ENCODE results near the gene KLB. TPM values are rescaled to one million over a fixed set of nuclear protein-coding genes. Genes with fewer than 3 reads are reported as not detected.

Gene KLB
- polyA plus RNA-seq, 3 donors = not detected

DNA sequence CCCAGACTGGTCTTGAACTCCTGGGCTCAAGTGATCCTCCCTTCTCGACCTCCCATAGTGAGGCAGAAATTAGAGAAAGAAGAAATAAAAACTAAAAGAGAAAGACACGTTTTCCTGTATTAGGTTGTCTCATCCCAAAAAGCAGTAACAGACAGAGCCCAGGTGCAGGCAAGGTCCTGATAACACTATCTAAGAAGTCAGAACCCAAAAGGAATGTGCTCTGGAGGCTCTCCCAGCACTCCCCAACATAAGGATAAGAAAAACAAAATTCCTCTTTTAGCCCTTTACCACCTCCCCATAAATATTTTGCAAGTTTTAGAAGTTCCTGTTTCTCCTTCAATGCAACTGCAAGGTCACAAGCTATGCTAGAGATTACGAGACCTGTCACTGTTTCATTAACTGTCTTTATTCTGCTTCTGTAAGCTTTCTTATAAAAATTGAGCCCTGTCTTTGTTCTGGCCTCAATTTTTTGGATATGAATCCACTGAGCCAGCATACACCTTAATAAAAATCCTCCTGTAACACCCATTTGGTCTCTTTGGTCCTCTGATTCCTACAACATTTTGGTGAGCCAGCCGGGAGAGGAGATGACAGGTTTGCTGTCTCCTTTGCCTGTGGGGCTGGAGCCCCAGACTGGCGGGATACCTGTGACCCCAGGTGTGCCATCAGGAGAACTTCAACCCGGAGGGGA lies 78.0 kb downstream of the KLB start:
- 72% methylated on average over 2 of the region's 6 CpGs for WGBS (ENCODE audit: insufficient coverage)
- TF ChIP-seq CTCF (IDR thresholded peaks at IDR 0.05) = no peak
- peaks cover 0 to 2% (median 1%) of the 10 kb centered on the region in 7 donors for H3K9me3 Mint-ChIP-seq
- no peaks in the 10 kb centered on the region for H3K36me3 Mint-ChIP-seq
- Histone ChIP-seq H2AFZ (ENCODE audit: insufficient read depth, low read depth, low read length, poor library complexity, severe bottlenecking) (no peak overlapping the region), H4K20me1 (ENCODE audit: insufficient read depth, low read length) (no peaks in the 10 kb centered on the region), H3K9me3 (replicated peaks in 1 of 2; ENCODE audit: control insufficient read depth in 1 of 2, insufficient read depth in 1 of 2, low read length in 2 of 2) (no peaks in the 10 kb centered on the region), H3K4me1 (ENCODE audit: control insufficient read depth in 1 of 2, insufficient read depth in 2 of 2, low read length in 2 of 2) (peaks cover 41 to 44% of the 10 kb centered on the region in 2 donors), H3K27ac (ENCODE audit: low read depth in 1 of 2, low read length in 2 of 2) (peak overlapping the region; percentile 18 to 58), H3K4me3 (replicated peaks in 1 of 3; ENCODE audit: low read depth in 2 of 3, low read length in 3 of 3) (peak overlapping the region in 1 of 3 experiments; percentile 12), H3K27me3 (ENCODE audit: control insufficient read depth in 2 of 2, insufficient read depth in 2 of 2, low read length in 2 of 2) (no peaks in the 10 kb centered on the region), H3K4me2 (replicated peaks; ENCODE audit: extremely low read depth, low read length, poor library complexity, severe bottlenecking) (peak overlapping the region; percentile 6), H3K9ac (ENCODE audit: insufficient read depth, low read length, poor library complexity, severe bottlenecking) (no peak overlapping the region), H3K79me2 (ENCODE audit: insufficient read depth, low read length) (no peaks in the 10 kb centered on the region), H3K36me3 (replicated peaks in 1 of 2; ENCODE audit: control insufficient read depth in 1 of 2, insufficient read depth in 2 of 2, low read length in 2 of 2) (no peaks in the 10 kb centered on the region)
- DNase-seq = peak; percentile 41 to 61 (median 42)
- H3K27ac Mint-ChIP-seq = peak overlapping the region; percentile 57 to 85 (median 80)
- intact Hi-C loops (cut with micrococcal nuclease) = loop anchor here in 1 of 2 donors (5.0 kb wide), 1 partner anchor 43 kb away; the partner anchor contains the start of gene UGDH
- peaks cover 45% of the 10 kb centered on the region for H3K4me1 Mint-ChIP-seq
- H3K27me3 Mint-ChIP-seq (ENCODE audit: low read depth in 3 of 3) = peaks cover 0 to 8% (median 0%) of the 10 kb centered on the region in 3 donors
- H3K4me3 Mint-ChIP-seq = no peak overlapping the region

DNA sequence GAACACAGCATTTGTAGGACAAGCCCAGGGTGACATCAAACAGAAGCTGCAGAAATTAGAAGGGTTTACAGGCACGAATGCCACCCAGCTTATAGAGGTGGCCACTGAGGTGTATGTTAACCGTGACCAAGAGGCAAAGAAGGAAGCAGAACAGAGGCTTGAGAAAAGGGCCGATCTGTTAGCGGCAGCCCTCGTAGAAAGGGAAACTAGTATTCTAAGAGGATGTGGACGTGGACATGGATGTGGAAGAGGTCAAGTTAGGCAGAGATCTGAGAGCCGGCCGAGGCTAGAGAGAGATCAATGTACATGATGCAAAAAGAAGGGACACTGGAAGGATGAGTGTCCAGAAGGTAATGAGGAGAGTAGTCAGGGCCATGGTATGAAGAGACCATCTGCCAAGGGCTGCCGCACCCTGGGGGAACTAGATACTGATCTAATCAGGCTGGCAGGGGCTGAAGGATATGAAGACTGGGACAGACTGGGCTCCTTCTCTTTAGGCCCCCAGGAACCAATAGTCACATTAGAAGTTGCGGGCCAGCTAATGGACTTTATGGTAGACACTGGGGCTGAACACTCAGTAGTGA lies 79.6 kb downstream of the KLB start:
- Mint-ChIP-seq H3K4me1 (peaks cover 34% of the 10 kb centered on the region), H3K36me3 (no peaks in the 10 kb centered on the region), H3K4me3 (peak overlapping the region; percentile 67 to 86), H3K9me3 (peaks cover 0 to 2% (median 1%) of the 10 kb centered on the region in 7 donors), H3K27ac (peak overlapping the region; percentile 7 to 92 (median 56)), H3K27me3 (ENCODE audit: low read depth in 3 of 3) (peaks cover 0 to 8% (median 0%) of the 10 kb centered on the region in 3 donors)
- H3K4me1 ChIP-seq (ENCODE audit: control insufficient read depth in 1 of 2, insufficient read depth in 2 of 2, low read length in 2 of 2) = peaks cover 31 to 32% of the 10 kb centered on the region in 2 donors
- no peaks in the 10 kb centered on the region for H3K79me2 ChIP-seq (ENCODE audit: insufficient read depth, low read length)
- peak overlapping the region; percentile 78 for H2AFZ ChIP-seq (ENCODE audit: insufficient read depth, low read depth, low read length, poor library complexity, severe bottlenecking)
- peak overlapping the region in 1 of 2 donors; percentile 54 for H3K27ac ChIP-seq (ENCODE audit: low read depth in 1 of 2, low read length in 2 of 2)
- H3K9me3 ChIP-seq (replicated peaks in 1 of 2; ENCODE audit: control insufficient read depth in 1 of 2, insufficient read depth in 1 of 2, low read length in 2 of 2) = no peaks in the 10 kb centered on the region
- peak; percentile 18 to 20 (median 19) for DNase-seq
- 41% methylated on average over 9 of the region's 10 CpGs for WGBS (ENCODE audit: insufficient coverage)
- H3K27me3 ChIP-seq (ENCODE audit: control insufficient read depth in 2 of 2, insufficient read depth in 2 of 2, low read length in 2 of 2) = no peaks in the 10 kb centered on the region
- no peak overlapping the region for H3K9ac ChIP-seq (ENCODE audit: insufficient read depth, low read length, poor library complexity, severe bottlenecking)
- intact Hi-C loops (cut with micrococcal nuclease) = no loop called here
- no peak for TF ChIP-seq CTCF (IDR thresholded peaks at IDR 0.05)
- H3K36me3 ChIP-seq (replicated peaks in 1 of 2; ENCODE audit: control insufficient read depth in 1 of 2, insufficient read depth in 2 of 2, low read length in 2 of 2) = no peaks in the 10 kb centered on the region
- peak overlapping the region in 1 of 3 experiments; percentile 26 for H3K4me3 ChIP-seq (replicated peaks in 1 of 3; ENCODE audit: low read depth in 2 of 3, low read length in 3 of 3)
- H3K4me2 ChIP-seq (replicated peaks; ENCODE audit: extremely low read depth, low read length, poor library complexity, severe bottlenecking) = peak overlapping the region; percentile 46
- H4K20me1 ChIP-seq (ENCODE audit: insufficient read depth, low read length) = no peaks in the 10 kb centered on the region
